IMR-90 (cell line): Measurements from ENCODE around the gene RASGEF1C. TPM values are rescaled to one million over a fixed set of nuclear protein-coding genes. Genes with fewer than 3 reads are reported as not detected.

Experiments used
- CEBPB ChIP-seq: IDR thresholded peaks from 2 replicates; pipeline ENCODE4 v1.6.1; 2012; ENCODE audit warnings: low read depth, low read length, improper control_type of control experiment
- RAD21 ChIP-seq: IDR thresholded peaks from 2 replicates; pipeline ENCODE4 v1.6.1; 2012; ENCODE audit warnings: low read length, improper control_type of control experiment
- polyA plus RNA-seq, 3 experiments: library from polyadenylated mRNA; depleted of rRNA; stranded (reverse); fragments of >200 nt; gene quantifications; 2 replicates each; pipeline ENCODE4 v1.2.3, GENCODE V29; 2012; ENCODE audit warnings: low replicate concordance in 1 of 3
- total RNA-seq: library from RNA; depleted of rRNA; stranded (reverse); fragments of >200 nt; gene quantifications from 2 replicates; pipeline ENCODE4 v1.2.3, GENCODE V29; 2012
- TF ChIP-seq, protein P1 (sequence below): fragments of 150-350 bp; IDR thresholded peaks from 2 replicates; pipeline ENCODE4 v1.6.1; 2016; ENCODE audit warnings: low read depth, mild to moderate bottlenecking, low read length, moderate library complexity, borderline replicate concordance
- TF ChIP-seq, protein P2 (sequence below): fragments of 150-350 bp; IDR thresholded peaks from 2 replicates; pipeline ENCODE4 v1.6.1; 2017; ENCODE audit warnings: mild to moderate bottlenecking, antibody characterized with exemption, low read length, low read depth

Gene RASGEF1C
- total and polyA plus RNA-seq, 2 of the 4 experiments (the other 2 are of a cell fraction): not detected

- TF ChIP-seq, protein P1, sequence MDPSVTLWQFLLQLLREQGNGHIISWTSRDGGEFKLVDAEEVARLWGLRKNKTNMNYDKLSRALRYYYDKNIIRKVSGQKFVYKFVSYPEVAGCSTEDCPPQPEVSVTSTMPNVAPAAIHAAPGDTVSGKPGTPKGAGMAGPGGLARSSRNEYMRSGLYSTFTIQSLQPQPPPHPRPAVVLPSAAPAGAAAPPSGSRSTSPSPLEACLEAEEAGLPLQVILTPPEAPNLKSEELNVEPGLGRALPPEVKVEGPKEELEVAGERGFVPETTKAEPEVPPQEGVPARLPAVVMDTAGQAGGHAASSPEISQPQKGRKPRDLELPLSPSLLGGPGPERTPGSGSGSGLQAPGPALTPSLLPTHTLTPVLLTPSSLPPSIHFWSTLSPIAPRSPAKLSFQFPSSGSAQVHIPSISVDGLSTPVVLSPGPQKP: no peak
- TF ChIP-seq, protein P2, sequence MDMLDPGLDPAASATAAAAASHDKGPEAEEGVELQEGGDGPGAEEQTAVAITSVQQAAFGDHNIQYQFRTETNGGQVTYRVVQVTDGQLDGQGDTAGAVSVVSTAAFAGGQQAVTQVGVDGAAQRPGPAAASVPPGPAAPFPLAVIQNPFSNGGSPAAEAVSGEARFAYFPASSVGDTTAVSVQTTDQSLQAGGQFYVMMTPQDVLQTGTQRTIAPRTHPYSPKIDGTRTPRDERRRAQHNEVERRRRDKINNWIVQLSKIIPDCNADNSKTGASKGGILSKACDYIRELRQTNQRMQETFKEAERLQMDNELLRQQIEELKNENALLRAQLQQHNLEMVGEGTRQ: no peak
- TF ChIP-seq RAD21: no peak
- no peak for TF ChIP-seq CEBPB
Measured at GRCh38 chr5:180213256-180213600, 4.2 kb upstream of the RASGEF1C start (continued).
